HG02973 (cell line): ENCODE measurements around the gene HDAC11.

Experiments
- ATAC-seq: cut with Tn5 transposase; IDR thresholded peaks from one replicate; pipeline ENCODE4 v1.9.1; 2021; ENCODE audit warnings: moderate library complexity; ENCODE audit not compliant: unreplicated experiment

Gene HDAC11

GRCh38 chr3:13506680-13507079 is 26.6 kb downstream of the HDAC11 start:
- ATAC-seq: no peak

- no peak for ATAC-seq
These were observed 27.1 kb downstream of the HDAC11 start for GRCh38 chr3:13507247-13507569.

- no peak for ATAC-seq
These were observed 27.6 kb downstream of the HDAC11 start for GRCh38 chr3:13507570-13508339.

- no peak for ATAC-seq
These were observed 28.4 kb downstream of the HDAC11 start for GRCh38 chr3:13508496-13508895.

GRCh38 chr3:13509059-13509815 is 29.1 kb downstream of the HDAC11 start:
- ATAC-seq: no peak

GRCh38 chr3:13509816-13510192 is 29.7 kb downstream of the HDAC11 start:
- ATAC-seq: no peak

- ATAC-seq: no peak
These were observed 32.3 kb downstream of the HDAC11 start for GRCh38 chr3:13512451-13512850.

GRCh38 chr3:13513051-13513912 is 33.2 kb downstream of the HDAC11 start:
- ATAC-seq: no peak

GRCh38 chr3:13513913-13514517 is 33.9 kb downstream of the HDAC11 start:
- no peak for ATAC-seq

- ATAC-seq: no peak
These were observed 34.7 kb downstream of the HDAC11 start for GRCh38 chr3:13514639-13515435.

GRCh38 chr3:13515786-13516759 is 36.0 kb downstream of the HDAC11 start:
- ATAC-seq: no peak

GRCh38 chr3:13516760-13517135 is 36.6 kb downstream of the HDAC11 start:
- ATAC-seq: no peak

GRCh38 chr3:13517253-13517977 is 37.3 kb downstream of the HDAC11 start:
- ATAC-seq: no peak

- ATAC-seq: no peak
These were observed 38.4 kb downstream of the HDAC11 start for GRCh38 chr3:13518516-13518953.

GRCh38 chr3:13519006-13519791 is 39.1 kb downstream of the HDAC11 start:
- ATAC-seq: no peak

- no peak for ATAC-seq
These were observed 40.3 kb downstream of the HDAC11 start for GRCh38 chr3:13520326-13520880.

GRCh38 chr3:13521309-13521708 is 41.2 kb downstream of the HDAC11 start:
- ATAC-seq: no peak
